GM21723 (cell line): ENCODE data around the gene COL18A1.
"Not testable (repeated sequence)": the region's sequence is repeated elsewhere in the genome, so short reads cannot be mapped to it uniquely, and the experiment has no call there.

Experiments used
- ATAC-seq: cut with Tn5 transposase; IDR thresholded peaks from one replicate; pipeline ENCODE4 v1.9.1; 2021; ENCODE audit warnings: mild to moderate bottlenecking, moderate library complexity; ENCODE audit not compliant: unreplicated experiment

The COL18A1 gene

DNA sequence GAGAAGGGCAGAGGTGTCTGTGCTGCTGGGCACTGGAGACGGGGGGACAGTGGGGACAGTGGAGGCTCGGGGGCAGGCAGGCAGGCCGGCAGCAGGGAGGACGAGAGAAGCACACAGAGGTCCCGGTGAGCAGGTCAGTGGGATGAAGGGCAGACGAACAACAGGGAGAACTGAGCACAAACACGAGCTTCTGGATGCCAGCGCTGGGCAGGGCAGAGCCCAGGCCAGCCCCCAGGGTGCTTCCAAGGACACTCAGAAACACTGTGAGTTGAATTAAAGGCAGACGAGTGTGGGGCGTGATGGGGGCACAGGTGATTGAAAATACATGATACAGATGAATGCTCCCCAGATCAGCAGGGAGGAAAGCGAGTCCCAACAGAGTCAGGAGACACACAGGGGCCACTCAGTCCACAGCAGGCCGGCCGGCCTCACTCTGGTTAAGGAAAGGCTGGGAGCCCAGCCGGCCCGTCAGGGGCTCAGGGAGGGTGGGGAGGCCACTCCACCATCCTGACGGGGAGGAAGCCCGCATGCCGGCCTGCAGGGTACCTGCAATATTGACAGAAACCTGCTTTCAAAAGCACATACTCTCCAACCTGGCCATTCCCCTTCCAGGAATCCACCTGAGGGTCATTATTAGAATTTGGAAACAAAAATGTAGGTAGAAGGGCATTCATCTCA, 123.2 kb downstream of the COL18A1 start:
- ATAC-seq: no peak

- no peak for ATAC-seq
Measured at GRCh38 chr21:45528981-45529784, 124.2 kb downstream of the COL18A1 start.

DNA sequence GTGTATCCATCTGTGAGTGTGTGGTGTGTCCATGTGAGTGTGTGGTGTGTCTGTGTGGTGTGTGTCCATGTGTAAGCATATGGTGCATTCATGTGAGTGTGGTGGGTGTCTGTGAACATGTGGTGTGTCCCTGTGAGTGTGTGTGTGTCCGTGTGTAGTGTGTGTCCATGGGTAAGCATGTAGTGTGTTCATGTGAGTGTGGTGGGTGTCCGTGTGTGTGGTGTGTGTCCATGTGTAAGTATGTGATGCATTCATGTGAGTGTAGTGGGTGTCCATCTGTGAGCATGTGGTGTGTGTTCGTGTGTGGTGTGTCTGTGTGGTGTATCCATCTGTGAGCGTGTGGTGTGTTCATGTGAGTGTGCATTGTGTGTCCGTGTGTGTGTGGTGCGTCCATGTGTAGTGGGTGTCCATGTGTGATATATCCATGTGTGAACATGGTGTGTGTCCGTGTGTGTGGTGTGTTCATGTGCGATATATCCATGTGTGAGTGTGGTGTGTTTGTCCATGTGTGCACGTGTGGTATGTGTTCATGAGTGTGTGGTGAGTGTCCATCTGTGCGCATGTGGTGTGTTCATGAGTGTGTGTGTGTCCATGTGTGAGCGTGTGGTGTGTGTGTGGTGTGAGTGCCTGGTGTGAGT, 124.9 kb downstream of the COL18A1 start:
- ATAC-seq: no peak

DNA sequence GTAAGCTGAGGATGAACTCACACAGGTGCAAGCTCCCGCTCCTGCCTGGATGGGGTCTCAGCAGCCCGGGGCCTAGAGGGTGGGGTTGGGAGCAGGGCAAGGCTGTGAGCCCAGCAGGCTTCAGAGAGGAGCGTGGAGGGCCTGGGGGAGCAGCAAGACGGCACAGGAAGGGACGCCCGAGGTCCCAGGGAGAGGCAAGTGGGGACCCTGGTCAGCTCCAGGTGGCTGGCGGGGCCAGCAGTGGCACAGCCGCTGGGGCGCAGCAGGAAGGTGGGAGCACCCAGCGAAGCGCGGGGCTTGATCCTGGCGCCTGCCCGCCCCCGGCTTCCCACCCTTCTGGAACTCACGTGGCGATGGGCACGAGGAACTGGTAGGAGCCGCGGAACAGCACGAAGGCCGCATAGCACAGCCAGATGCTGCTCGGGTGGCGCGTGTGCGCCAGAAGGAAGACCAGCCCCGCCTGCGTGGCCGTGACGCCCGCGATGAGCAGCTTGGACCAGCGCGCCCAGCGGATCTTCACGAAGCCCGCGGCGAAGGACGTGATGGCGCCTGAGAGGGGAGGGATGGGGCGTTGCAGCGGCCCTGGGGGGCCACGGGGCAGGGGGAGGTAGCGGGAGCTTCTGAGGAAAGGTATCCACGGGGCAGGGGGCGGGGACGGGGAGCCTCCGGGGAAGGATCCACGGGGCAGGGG, 125.6 kb downstream of the COL18A1 start:
- no peak for ATAC-seq

GRCh38 chr21:45531114-45531392, 126.1 kb downstream of the COL18A1 start:
- ATAC-seq: not testable (repeated sequence)

DNA sequence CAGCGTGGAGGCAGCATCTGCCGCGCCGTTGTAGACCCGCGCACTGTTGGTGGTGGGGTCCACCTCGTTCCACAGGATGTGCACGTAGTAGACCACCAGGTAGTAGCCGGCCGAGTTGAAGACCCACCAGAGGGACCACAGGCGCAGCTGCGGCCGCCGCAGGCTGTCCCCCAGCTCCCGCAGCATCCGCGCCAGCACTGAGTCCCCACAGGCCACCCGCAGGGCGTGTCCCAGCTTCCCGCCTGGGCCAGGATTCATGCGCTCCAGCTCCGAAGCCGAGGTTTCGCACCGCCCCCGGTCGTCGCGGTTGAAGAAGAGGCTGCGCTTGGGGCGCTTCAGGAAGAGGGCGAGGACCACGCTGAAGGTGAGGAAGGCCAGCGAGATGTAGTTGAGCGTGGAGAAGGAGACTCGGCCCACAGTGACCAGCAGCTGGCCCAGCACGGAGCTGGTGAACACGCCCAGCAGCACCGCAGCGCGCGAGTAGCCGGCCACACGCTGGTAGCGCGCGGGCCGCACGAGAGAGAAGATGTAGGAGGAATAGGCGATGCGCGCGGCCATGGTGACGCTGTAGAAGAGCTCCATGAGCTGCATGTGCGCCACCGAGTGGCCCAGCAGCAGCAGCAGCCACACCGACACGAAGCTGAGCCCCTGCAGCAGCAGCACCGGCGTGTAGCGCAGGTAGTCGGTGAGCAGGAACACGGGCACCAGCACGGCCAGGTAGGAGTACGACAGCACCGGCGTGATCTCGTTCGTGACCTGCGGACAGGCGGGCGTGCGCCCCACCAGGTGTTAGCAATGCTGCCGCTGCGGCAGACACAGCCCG, 126.6 kb downstream of the COL18A1 start:
- ATAC-seq: no peak

- ATAC-seq: no peak
Measured at GRCh38 chr21:45532826-45533360, 127.9 kb downstream of the COL18A1 start.

DNA sequence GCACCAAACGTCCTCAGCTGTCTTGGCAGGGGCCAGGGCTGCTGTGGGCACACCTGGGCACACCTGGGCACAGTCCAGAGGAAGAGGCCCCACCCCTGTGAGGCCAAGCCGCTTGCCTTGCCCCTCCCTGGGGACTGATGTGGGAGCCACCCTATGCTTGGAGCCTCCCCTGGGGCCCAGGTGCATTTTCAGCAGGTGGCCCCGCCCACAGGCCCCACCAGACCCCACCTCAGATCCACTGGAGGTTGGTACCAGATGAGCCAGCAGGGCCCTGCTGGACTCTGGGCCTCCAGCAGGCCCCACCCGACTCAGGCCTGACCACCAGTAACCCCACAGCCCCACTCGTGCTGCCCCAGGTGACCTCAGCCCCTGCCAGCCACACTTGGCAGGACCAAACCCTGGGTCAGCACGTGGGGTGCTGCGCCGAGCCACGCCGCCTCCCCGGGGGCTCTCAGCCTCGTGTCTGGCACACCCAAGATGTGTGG, 128.4 kb downstream of the COL18A1 start:
- no peak for ATAC-seq

DNA sequence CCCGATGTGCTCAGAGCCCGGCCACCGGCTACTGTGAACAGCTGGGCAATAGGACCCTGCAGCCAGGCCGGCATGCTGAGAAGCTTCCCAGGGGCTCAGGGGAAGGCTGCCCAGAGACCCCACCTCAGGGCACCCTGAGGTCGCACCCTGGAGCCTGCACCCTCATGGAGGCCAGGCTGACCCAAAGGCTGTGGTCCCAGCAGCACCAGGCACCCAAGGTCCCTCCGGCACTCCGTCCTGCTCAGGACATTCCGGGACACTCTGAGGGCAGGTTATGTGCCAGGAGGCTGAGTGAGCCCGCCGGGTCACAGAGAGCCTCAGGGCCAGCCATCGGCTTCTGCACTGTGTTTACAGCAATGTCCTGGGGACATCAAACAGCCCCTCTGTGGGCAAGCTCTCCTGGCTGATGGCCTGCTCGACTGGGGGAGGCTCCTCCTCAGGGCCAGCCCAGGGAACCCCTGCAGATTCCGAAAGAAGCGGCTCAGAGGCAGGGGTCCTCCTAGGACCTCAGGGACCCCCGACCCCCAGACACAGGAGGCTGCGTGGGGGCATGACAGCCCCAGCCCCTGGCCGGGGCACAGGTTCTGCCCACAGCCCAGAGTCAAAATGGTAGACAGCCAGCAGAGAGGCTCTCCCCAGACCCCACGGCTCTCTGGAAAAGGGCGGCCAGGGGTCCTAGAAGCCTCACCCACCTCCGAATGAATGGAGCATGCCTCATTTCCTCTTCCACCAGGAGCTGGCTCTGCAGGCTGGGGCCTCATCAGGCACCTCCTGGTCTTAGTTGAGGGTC, 129.1 kb downstream of the COL18A1 start:
- ATAC-seq: no peak

DNA sequence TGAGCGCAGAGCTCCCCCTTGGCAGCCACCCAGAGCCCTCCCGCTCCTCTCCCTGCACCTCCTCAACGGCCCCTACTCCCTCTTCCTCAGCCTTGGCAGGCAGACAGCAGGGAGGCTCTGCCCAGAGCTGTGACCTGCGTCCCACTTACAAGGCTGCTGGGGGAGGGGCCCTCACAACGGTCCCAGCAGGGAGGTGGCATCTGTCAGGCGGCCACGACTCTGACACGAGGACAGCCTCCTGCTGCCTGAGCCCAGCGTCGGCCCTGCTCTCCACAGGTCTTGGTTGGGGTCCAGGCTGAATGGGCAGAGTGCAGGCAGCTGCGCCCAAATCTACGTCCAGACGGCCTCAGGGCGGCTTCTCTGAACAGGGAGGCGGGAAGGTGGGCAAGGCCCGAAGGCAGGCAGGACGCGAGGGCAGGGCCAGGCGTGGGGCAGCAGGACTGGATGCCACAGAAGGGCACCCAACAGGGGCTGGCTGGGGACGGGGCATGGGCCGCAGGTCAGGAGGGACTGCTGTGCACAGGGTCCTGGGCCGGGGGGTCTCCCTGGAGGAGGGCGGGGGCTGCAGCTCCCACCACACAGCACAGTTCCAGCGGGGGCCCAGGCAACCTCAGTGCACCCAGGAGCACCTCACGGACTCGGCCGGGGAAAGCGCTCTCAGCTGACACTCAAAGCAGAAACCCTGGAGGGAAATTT, 129.8 kb downstream of the COL18A1 start:
- no peak for ATAC-seq

- ATAC-seq: no peak
Measured at GRCh38 chr21:45535341-45536081, 130.5 kb downstream of the COL18A1 start.

GRCh38 chr21:45536301-45537081, 131.5 kb downstream of the COL18A1 start:
- ATAC-seq: no peak

DNA sequence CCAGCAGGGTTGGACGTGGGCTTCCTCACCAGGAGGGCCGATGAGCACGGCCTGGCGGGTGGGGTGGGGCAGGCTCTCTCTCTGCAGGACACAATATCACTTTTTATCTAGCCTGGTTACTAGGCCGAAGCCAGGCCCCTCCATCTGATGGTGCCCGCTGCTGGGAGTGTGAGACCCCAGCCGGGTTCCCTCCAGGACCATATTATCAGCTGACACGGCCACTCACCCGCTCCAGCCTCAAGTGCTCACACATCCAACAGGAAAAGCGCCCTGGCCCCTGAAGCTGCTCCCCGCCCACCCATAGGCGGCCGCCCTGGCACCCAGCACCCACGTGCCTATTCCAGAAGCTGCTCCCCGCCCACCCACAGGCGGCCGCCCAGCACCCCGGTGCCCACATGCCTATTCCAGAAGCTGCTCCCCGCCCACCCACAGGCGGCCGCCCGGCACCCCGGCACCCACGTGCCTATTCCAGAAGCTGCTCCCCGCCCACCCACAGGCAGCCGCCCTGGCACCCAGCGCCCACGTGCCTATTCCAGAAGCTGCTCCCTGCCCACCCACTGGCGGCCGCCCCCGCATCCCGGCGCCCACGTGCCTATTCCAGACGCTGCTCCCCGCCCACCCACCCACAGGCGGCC, 132.3 kb downstream of the COL18A1 start:
- no peak for ATAC-seq

GRCh38 chr21:45537746-45538291, 132.9 kb downstream of the COL18A1 start:
- ATAC-seq: no peak

- ATAC-seq: no peak
Measured at GRCh38 chr21:45538381-45539045, 133.5 kb downstream of the COL18A1 start.
